G401 (cell line): ENCODE data around the gene C12orf50. TPM values are rescaled to one million over a fixed set of nuclear protein-coding genes. Genes with fewer than 3 reads are reported as not detected.
"Not testable (repeated sequence)": the region's sequence is repeated elsewhere in the genome, so short reads cannot be mapped to it uniquely, and the experiment has no call there.

Experiments used
- DNase-seq: peaks from one replicate; pipeline ENCODE4 v3.0.0-alpha.2; 2015; ENCODE audit warnings: low spot score
- in situ Hi-C: cut with HindIII; loops from 2 replicates; pipeline ENCODE4 v1.10.0; 2016; ENCODE audit warnings: low sequenced_read_pairs, mixed read lengths
- total RNA-seq: library from RNA; depleted of rRNA; stranded (reverse); fragments of >200 nt; shearing (Covaris generic); gene quantifications from 2 replicates; pipeline ENCODE4 v1.2.3, GENCODE V29; 2014

Gene C12orf50
- total RNA-seq, 1 experiment from 2014 or later: not detected

DNA sequence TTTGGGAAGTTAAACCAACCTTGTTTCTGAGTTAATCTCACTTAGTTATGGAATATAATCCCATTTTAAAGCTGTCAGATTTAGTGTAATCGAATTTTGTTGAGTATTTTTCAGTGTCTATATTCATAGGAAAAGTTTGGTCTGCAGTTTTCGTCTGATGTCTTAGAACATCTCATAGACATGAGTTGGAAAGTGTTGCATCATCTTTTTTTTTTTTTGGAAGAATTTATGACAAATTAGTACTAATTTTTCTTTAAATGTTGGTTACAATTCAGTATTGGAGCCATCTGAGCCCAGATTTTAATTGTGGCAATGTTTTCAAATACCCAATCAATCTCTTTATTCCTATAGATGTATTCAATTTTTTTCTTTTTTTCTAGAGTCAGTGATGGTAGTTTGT, 27.9 kb downstream of the C12orf50 start:
- no peak for DNase-seq
- in situ Hi-C loops: no loop called here

DNA sequence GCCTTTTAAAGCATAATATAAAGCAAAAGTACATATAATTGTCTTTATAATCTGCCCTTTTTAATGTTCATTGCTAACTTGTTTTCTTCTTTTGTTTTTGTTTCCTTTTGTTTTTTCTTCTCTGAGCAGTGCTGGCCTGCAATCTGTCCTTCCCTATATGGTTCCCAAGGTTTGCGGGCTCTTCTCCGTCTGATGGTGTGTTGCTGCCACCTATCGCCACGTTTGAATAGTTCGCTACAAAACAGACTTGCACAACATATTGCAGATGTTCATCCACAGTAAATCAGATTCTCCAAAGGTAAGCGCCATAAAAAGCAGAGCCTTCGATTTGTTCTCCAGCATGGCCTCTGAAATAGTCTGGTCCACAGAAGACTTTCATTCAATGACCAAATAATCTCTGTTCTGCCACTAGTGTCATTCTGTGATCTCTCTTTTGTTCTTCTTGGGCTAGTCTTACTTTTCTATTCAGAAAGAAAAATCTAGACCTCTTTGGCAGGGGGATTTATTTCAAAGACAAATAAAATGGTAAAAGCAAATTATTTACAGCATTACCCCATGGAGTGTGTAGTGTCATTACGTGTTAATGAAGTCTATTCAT, 33.5 kb downstream of the C12orf50 start:
- peak; percentile 73 for DNase-seq
- in situ Hi-C loops: no loop called here

DNA sequence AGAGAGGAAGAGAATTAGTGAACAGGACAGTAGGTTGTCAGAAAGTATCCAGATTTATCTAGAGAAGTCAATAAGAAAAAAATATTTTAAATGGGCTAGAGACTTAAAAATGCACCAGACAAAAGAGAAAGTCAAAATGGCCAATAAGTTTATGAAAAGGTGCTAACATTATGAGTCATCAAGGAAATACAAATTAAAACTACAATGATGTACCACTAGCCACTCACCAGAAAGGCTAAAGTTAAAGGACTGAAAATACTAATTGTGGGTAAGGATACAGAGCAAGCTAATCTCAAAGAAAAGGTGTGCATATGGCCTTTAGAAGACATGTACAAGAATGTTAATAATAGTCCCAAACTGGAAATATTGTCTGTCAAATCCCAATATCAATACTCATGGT, 37.7 kb downstream of the C12orf50 start:
- in situ Hi-C loops: no loop called here
- DNase-seq: no peak

DNA sequence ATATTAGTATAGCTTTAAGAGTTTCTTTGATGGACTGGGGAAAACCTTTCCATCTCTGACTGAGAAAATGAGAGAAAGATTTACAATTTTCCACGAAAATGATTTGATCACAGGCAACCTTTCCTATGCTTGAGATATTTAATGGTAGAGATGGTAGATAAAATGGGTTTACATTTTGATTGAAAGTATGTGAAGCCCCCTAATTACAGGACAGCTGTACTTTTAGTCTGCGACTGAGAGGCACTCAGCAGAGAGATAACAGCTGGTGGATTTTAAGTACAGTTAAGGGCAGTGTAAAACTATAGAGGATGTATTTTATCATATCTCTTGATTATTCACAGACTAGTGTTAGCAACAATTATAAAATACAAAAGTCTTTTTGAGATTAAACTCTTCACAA, 40.7 kb downstream of the C12orf50 start:
- DNase-seq: no peak
- in situ Hi-C loops: no loop called here

DNA sequence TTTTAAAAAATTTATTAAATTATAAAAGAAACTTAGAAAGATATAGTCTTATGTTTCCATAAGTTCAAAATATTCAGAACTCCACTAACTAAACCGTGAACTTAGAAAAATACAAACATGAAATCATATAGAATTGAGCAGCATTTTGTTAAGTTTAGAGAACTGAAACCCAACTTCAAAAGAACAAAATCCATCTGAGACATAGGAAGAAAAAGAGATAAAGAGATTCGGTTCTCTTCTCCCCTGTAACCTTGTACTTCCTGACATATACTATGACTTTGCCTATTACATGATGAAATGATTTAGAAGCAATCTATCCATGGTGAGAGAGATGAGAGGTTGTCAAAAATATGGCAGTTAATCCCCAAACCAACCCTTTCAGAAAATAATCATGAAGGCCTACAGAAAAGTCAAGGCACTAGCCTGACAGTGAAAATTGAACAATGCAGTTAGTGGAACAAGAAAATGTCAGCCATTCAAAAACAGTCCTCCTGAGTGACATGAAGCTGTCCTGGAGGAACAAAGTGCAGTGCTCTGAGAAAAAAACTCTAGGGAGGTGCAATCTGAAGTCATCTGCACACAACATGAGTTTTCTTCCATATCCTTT, 44.0 kb downstream of the C12orf50 start:
- DNase-seq: no peak
- in situ Hi-C loops: no loop called here

DNA sequence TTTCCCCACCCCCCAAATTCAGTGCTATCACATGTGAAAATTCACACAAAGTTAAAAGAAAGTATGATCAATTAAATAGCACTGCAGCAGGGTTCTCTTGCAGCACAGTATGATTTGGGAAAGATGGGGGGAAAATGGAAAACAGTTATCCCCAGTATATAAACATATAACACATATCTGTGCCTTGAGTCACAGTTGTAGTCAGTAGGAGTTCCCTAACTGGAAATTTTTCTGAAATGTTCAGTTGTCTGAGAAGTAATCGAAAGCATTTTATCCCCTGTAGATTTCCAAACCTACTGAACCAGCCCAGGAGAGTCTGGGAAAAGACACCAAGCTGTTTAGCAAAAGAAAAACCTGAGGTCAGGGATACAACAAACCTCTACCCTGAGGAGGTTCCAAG, 47.0 kb downstream of the C12orf50 start:
- in situ Hi-C loops: no loop called here
- DNase-seq: no peak

DNA sequence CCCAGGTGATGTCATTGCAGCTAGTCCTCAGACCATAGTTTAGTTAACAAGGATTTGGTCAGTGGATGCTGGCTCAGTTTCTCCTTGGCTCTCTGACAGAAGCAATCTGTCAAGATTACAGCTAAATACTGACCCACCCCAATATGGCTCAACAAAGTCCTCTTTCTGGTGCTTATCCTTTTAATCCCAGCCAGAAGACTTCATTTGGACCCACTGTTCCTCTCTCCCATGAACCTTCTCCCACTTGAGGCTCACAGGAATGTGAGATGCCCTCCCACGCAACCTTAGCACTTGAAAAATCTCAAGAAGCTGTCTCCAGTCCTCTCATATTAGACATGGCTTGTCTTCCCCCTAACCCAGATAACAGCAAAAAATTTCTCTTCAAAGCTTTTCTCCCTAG, 47.7 kb downstream of the C12orf50 start:
- no peak for DNase-seq
- in situ Hi-C loops: no loop called here

DNA sequence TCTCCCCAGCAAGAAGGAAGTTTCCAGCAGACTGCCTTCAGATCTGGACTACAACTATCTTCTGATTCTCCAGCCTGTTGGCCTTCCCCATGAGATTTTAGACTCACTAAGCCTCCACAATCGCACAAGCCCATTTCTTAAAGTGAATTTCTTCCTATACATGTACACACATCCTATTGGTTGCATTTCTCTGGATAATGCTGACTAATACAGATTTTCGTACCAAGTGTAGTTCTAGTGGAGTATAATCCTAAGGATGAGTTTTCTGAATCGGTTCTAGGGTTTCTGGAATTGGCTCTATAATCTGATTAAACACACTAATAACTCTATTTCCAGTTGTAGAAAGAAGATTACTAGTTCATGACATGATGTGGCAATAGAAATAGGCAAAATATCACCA, 53.3 kb downstream of the C12orf50 start:
- no peak for DNase-seq
- in situ Hi-C loops: no loop called here

DNA sequence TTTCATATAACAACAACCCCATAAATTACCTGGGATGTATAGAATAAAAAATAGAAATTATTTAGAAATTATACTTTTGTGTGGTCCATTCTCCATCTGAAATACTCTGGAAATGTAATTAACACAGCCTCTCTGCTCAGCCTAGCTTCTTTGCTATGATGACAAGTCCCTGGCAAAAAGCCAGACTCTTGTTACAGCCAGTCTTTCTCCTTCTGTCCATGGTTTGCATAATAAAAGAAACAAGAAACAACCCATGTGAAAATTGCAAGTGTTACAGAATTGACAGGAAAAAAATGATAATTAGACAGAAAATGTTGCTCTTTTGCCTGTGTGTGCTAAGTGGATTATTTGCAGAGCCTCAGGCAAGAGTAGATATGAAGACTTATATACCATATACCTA, 61.3 kb downstream of the C12orf50 start:
- in situ Hi-C loops: no loop called here
- DNase-seq: no peak

DNA sequence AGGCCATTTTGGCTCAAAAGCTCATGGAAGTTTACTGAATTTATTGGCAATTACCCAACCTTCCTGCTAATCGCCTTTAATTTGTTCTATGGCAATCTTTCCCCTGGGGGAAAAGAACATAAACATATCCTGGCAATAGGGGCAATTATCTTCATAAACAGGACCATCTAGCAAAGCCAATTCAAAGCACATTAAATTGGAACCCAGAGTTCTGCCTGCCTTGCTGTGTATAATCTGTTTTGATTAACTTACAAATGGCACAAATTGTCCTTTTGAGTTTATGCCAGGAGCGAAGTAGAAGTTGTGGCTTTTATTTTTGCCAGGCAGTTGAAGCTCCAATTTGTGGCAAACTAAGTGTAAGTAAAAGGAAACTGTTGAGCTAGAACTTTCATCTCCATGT, 68.6 kb downstream of the C12orf50 start:
- in situ Hi-C loops: no loop called here

DNA sequence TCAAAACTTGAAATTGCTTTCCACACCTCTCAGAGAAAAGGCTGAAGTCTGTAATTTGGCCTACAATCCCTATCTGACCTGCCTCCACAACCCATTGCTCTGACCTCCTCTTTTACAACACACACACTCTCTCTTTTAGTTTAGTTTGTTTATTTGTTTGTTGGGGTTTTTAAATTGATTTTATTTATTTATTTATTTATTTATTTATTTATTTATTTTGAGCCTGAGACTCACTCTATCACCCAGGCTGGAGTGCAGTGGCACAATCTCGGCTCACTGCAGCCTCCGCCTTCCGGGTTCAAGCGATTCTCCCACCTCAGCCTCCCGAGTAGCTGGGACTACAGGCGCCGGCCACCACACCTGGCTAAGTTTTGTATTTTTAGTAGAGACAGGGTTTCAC, 75.2 kb downstream of the C12orf50 start:
- in situ Hi-C loops: not testable (repeated sequence)

More for the DNA sequence above, 68.6 kb downstream of the C12orf50 start:
- no peak for DNase-seq

DNA sequence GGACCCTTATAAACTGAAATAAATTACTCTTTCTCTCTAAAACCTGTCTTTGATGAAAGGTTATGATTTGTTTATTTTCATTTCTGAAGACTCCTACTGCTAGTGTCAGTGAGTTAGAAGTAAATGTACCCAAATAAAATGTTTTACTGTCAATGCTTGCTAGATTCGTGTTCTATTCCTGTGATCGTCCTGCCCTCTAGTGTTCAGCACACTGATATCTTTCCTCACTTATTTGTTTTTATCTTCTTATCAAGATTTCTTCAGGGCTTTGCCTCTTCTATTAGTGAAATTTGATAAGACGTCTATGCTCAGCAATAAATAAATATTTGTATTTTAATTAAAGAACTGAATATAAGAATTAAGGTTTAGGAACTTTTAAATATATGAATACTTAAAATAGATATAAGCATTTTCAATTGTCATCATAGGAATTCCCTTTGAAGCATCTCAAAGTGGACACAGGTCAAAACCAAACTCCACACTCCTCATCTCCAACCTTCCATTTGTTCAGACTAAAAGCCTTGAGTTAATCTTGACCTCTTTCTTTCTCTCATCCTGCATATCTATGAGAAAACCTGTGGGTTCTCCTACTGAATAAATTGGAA, 75.8 kb downstream of the C12orf50 start:
- DNase-seq: peak; percentile 37
- in situ Hi-C loops: no loop called here

More for the DNA sequence above, 75.2 kb downstream of the C12orf50 start:
- DNase-seq: not testable (repeated sequence)

DNA sequence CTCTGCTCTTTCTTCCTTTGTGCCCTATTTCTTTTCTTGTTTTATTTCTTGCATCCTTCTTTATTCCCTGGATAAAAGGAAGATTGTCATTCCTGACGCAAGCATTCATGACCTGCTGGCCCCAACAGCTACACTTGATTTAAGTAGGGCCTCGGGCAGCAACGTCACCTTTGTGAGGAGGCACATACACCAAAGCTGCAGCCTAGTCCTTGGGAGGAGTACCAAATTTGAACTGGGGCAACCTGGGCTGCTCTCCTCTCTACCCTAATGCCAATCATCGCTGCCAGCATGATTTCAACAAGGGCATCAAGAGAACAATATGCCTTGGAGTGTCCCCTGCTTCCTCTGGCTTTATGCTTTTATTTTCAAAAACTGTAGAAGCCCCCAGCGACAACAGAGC, 76.4 kb downstream of the C12orf50 start:
- no peak for DNase-seq
- in situ Hi-C loops: no loop called here

DNA sequence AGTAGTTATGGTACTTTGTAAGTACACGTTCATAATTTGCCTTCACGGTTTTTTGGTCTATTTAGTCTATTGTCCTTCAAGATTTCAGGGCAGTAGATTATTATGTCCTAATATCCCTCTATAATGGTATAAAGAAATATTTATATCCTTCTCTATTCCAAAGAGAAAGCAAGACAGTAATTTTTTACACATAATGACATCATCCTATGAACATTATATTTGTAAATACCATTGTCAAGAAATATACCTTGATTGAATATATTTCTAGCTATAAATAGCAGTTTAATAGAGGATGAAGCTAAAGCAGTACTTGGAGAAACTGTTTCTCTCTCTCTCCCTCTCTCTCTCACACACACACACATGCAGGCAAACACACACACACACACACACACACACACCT, 77.0 kb downstream of the C12orf50 start:
- DNase-seq: no peak
- in situ Hi-C loops: no loop called here

DNA sequence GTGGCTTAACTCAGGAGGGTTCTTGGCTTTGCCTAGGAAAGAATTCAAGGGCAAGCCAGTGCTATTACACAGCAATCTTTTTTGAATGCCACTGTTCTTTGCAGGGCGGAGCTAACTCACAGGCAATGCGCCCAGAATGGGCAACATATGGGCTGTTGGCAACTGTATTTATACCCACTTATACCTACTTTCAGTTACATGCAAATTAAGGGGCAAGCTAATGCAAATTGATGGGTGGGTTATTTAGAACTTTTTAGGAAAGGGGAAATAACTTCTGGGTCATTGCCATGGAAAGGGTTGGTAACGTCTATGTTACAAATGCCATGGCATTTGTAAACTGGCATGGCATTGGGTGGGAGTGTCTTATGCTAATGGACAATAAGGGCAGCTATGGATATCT, 85.4 kb downstream of the C12orf50 start:
- in situ Hi-C loops: no loop called here
- DNase-seq: no peak

DNA sequence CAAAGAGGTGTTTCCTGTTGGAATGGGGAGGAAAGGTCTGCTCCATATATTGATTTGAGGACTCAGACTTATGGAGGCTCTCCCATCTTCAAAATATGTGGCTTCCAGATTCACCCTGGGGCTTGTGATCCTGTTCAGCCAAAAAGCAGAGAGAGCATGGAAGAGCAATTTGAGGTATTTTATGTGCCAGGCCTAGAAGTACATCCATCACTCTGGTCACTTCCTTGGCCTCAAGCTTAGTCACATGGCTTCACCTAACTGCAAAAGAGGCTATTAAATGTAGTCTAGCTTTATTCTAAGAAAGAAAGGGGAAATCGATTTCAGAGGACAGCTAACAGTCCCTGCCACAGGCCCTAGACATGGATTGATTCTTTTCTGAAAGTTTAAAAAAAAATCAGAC, 86.2 kb downstream of the C12orf50 start:
- in situ Hi-C loops: no loop called here
- no peak for DNase-seq

DNA sequence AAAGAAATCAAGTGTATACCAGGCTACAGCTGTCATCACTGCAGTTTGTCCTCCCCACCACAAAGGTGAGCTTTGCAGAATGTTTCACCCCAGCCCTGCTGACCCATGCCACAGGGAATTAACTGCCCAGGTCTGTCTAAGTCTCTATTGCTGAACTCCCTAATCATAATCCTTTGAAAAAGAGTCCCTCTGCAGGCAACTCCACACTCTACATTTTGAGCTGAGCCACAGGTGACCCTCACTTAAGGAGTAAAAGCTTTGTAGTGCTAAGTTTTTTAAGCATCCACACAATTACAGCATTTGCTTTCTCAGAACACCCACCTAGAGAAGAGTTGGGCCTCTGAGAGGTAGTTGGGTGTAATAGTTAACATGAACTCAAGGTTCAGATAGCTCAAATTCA, 90.0 kb downstream of the C12orf50 start:
- in situ Hi-C loops: no loop called here
- DNase-seq: no peak

DNA sequence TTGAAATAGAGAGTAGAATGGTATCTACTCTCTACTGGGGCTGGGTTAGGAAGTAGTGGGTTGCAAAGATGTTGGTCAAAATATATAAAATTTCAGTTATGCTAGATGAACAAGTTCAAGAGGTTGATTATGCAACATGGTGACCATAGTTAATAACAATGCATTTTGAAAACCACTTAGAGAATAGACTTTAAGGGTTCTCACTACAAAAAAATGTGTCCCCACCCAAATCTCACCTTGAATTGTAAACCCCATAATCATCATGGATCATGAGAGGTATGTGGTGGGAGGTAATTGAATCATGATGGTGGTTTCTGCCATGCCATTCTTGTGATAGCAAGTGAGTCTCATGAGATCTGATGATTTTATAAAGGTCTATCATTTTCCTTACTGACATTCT, 94.0 kb downstream of the C12orf50 start:
- DNase-seq: no peak
- in situ Hi-C loops: no loop called here

DNA sequence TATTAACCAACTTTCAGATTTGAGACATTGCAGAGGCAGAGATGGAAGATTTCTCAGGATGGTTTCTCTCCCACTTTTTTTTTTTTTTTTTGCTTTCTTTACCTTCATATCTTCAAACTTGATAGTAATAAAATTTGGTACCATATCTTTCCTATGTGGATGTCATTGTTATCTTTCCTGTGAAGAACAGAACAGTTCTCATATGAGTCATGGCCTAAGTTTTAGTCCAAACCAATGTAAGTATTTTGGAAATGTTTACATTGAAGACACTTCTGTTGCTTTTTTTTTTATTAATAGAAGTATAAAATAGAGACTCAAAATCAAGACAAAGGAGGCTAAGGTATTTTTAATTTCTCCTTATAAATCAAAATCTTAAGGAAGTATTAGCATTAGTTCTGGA, 95.2 kb downstream of the C12orf50 start:
- in situ Hi-C loops: no loop called here
- no peak for DNase-seq

DNA sequence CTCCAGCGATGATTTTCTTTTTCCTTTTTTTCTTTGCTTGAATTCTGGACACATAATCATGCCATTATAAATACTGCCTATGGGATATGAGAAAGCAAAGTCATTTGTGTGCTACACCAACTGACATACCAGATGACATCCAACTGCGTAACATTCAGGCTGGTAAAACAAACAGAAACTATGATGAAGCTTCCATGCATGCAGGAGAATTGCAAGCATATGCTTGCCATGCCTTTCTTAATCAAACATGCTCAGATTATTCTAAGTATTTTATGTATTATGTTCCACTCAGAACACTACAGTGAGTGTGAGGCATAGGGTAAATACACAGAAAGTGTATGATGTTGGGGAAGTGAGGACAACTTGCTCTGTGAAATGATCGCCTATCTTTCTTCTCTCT, 97.4 kb downstream of the C12orf50 start:
- DNase-seq: no peak
- in situ Hi-C loops: no loop called here

DNA sequence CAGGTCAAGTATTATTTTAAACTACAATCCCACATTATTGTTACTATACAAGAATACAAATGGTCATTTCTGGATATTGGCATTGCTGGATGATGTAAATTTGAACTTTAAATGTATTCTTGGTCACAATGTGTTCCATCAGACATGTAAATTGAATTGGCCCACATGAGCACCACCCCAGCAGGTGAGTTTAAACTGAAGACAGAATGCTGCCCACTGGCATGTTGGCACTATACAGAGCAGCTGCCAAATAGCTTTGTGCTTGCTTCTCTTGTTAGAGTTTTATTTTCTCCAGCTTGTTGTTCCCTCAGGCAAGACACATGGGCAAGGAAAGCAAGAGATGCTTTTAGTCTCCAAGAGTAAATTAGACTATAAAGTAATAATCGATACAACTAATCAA, 98.6 kb downstream of the C12orf50 start:
- in situ Hi-C loops: no loop called here
- peak; percentile 18 for DNase-seq
